Right lobe of liver (tissue), 6 donors: ENCODE data around the gene IFITM10. TPM values are rescaled to one million over a fixed set of nuclear protein-coding genes. Genes with fewer than 3 reads are reported as not detected.

Experiments used
- ATAC-seq, 4 donors: fragments of 200-7000 bp; cut with Tn5 transposase; one replicate each; pipeline ENCODE4 v1.9.1; 2020; ENCODE audit warnings: mild to moderate bottlenecking in 4 of 4, moderate library complexity in 4 of 4
- DNase-seq, 3 donors: peaks; one replicate each; pipeline ENCODE4 v3.0.0-alpha.2; 2020
- H3K27ac ChIP-seq, 3 donors: fragments of 200-600 bp; one replicate each; pipeline ENCODE4 v1.8.0; 2022
- H3K27me3 ChIP-seq, 2 donors: fragments of 200-600 bp; one replicate each; pipeline ENCODE4 v1.8.0; 2022
- H3K36me3 ChIP-seq, 4 donors: fragments of 200-600 bp; sonication (generic) in 1 of 4; one replicate each; pipeline versions ENCODE4 v1.5.1 to v1.8.0; 2017 to 2022; ENCODE audit warnings: control low read depth in 1 of 4
- H3K4me1 ChIP-seq, 4 donors: fragments of 200-600 bp; sonication (generic) in 1 of 4; one replicate each; pipeline versions ENCODE4 v1.5.1 to v1.8.0; 2017 to 2022; ENCODE audit warnings: control low read depth in 1 of 4
- H3K4me3 ChIP-seq, 3 donors: fragments of 200-600 bp; one replicate each; pipeline ENCODE4 v1.8.0; 2022
- H3K9me3 ChIP-seq, 4 donors: fragments of 200-600 bp; sonication (generic) in 1 of 4; one replicate each; pipeline versions ENCODE4 v1.5.1 to v1.8.0; 2017 to 2022; ENCODE audit warnings: control low read depth in 1 of 4
- CTCF ChIP-seq, 4 donors: fragments of 200-600 bp in 3 of 4; fragments of 450-650 bp in 1 of 4; IDR thresholded peaks; one replicate each; pipeline versions ENCODE4 v1.5.1 to v1.8.0; 2016 to 2022; ENCODE audit warnings: antibody characterized with exemption in 4 of 4, mild to moderate bottlenecking in 2 of 4
- POLR2A ChIP-seq: fragments of 450-650 bp; IDR thresholded peaks from one replicate; pipeline ENCODE4 v1.6.1; 2017; ENCODE audit warnings: antibody characterized with exemption, mild to moderate bottlenecking
- WGBS: methylation state at CpG from one replicate; pipeline ENCODE4 v1.1.6; 2018; ENCODE audit warnings: low coverage, low lambda C conversion rate; ENCODE audit not compliant: insufficient coverage; ENCODE audit errors: missing lambda C conversion rate; 5-methylcytosine and 5-hydroxymethylcytosine counted together
- intact Hi-C, 2 donors: fragments of 100-400 bp; cut with DNase I; formaldehyde crosslinking; loops; one replicate each; pipeline versions ENCODE4 v1.11.2 to v1.14.1; 2022
- total RNA-seq, 6 experiments: library from RNA; depleted of rRNA in 2 of 6; stranded (reverse); fragments of >200 nt in 2 of 6; fragmentation: NEBNext Ultra II Directional in 3 of 6; extraction: Animal tissue kit (Norgen Biotek cat#: 25700) in 3 of 6; gene quantifications; one replicate each; pipeline versions ENCODE4 v1.1.0 to v1.2.4, GENCODE V29; 2016 to 2023
- donor health status: DM: no; HTN: yes; CAD: no.
- donor health status: DM: no; HTN: no; CAD: no.
- donor health status: DM: no; HTN: no; CAD: no.
- donor health status: DM: no; HTN: yes; CAD: no.
- donor health status: DM: no; HTN: yes; CAD: no.

The IFITM10 gene
- total RNA-seq, 6 experiments from 2014 or later, result 1.3 to 11.4 (median 6.7) TPM

- H3K27me3 ChIP-seq, result no peaks in the 10 kb centered on the region
- no peak overlapping the region for H3K4me3 ChIP-seq
- WGBS, result 51% methylated on average over 11 of the region's 12 CpGs
- TF ChIP-seq CTCF (IDR thresholded peaks at IDR 0.05) (no peak), POLR2A (no peak)
- no peaks in the 10 kb centered on the region for H3K36me3 ChIP-seq
- intact Hi-C loops, result no loop called here
- no peaks in the 10 kb centered on the region for H3K4me1 ChIP-seq
- H3K9me3 ChIP-seq, result no peaks in the 10 kb centered on the region
- DNase-seq, result no peak
- no peak overlapping the region for H3K27ac ChIP-seq
- ATAC-seq, result no peak
These were observed 42.1 kb upstream of the IFITM10 start for GRCh38 chr11:1792461-1792860.

GRCh38 chr11:1791912-1792311, 41.5 kb upstream of the IFITM10 start:
- H3K4me3 ChIP-seq, result no peak overlapping the region
- no peak for DNase-seq
- TF ChIP-seq CTCF (IDR thresholded peaks at IDR 0.05) (no peak), POLR2A (no peak)
- whole genome bisulfite sequencing, result 82% methylated on average over 6 of the region's 6 CpGs
- H3K27me3 ChIP-seq, result no peaks in the 10 kb centered on the region
- H3K27ac ChIP-seq, result no peak overlapping the region
- no peaks in the 10 kb centered on the region for H3K4me1 ChIP-seq
- no peak for ATAC-seq
- H3K9me3 ChIP-seq, result no peaks in the 10 kb centered on the region
- no peaks in the 10 kb centered on the region for H3K36me3 ChIP-seq
- intact Hi-C loops, result no loop called here

GRCh38 chr11:1786466-1786865, 36.1 kb upstream of the IFITM10 start:
- TF ChIP-seq CTCF (IDR thresholded peaks at IDR 0.05) (no peak), POLR2A (no peak)
- WGBS, result no CpG with 5 or more reads among the region's 4 CpGs
- Histone ChIP-seq H3K4me3 (no peak overlapping the region), H3K27ac (no peak overlapping the region), H3K27me3 (no peaks in the 10 kb centered on the region), H3K4me1 (no peaks in the 10 kb centered on the region), H3K9me3 (no peaks in the 10 kb centered on the region), H3K36me3 (no peaks in the 10 kb centered on the region)
- intact Hi-C loops, result no loop called here
- DNase-seq, result peak in 1 of 3 donors; percentile 25
- no peak for ATAC-seq

- no peak overlapping the region for H3K27ac ChIP-seq
- peak in 2 of 4 donors; percentile 24 to 35 for ATAC-seq
- H3K4me3 ChIP-seq, result no peak overlapping the region
- DNase-seq, result peak in 2 of 3 donors; percentile 30 to 44
- intact Hi-C loops, result no loop called here
- no peaks in the 10 kb centered on the region for H3K36me3 ChIP-seq
- no peaks in the 10 kb centered on the region for H3K4me1 ChIP-seq
- TF ChIP-seq CTCF (IDR thresholded peaks at IDR 0.05), result no peak
- TF ChIP-seq POLR2A, result no peak
- H3K27me3 ChIP-seq, result no peaks in the 10 kb centered on the region
- WGBS, result 59% methylated on average over 20 of the region's 21 CpGs
- H3K9me3 ChIP-seq, result no peaks in the 10 kb centered on the region
These were observed 35.5 kb upstream of the IFITM10 start for GRCh38 chr11:1785749-1786413.
